ENCODE measurements around the gene NCAPD2.

DNA sequence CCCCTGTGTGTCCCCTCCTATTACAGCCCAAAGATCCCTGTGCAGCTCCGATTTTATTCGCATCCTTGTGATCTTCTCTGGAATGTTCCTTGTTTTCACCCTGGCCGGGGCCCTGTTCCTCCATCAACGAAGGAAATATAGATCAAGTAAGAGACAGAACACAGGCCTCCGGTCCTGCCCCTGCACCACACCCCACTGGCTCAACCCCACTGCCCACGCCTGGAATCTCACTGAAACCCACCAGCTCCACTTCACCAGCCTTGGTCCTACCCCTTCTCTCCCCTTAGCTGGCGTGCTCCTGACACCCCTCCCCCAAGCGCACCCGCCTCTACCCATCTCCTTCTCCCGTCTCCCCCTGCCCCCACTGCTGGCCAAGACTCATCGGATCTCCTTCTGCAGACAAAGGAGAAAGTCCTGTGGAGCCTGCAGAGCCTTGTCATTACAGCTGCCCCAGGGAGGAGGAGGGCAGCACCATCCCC is 43.0 kb upstream of the NCAPD2 start:
- TF ChIP-seq POLR2A (IDR thresholded peaks at IDR 0.05), result no peak
- TF ChIP-seq, protein P1, sequence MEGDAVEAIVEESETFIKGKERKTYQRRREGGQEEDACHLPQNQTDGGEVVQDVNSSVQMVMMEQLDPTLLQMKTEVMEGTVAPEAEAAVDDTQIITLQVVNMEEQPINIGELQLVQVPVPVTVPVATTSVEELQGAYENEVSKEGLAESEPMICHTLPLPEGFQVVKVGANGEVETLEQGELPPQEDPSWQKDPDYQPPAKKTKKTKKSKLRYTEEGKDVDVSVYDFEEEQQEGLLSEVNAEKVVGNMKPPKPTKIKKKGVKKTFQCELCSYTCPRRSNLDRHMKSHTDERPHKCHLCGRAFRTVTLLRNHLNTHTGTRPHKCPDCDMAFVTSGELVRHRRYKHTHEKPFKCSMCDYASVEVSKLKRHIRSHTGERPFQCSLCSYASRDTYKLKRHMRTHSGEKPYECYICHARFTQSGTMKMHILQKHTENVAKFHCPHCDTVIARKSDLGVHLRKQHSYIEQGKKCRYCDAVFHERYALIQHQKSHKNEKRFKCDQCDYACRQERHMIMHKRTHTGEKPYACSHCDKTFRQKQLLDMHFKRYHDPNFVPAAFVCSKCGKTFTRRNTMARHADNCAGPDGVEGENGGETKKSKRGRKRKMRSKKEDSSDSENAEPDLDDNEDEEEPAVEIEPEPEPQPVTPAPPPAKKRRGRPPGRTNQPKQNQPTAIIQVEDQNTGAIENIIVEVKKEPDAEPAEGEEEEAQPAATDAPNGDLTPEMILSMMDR (IDR thresholded peaks at IDR 0.05), result no peak
